Stimulated activated CD4-positive, alpha-beta T cell treated with anti-CD3 and anti-CD28 coated beads, Interleukin-4, amount 100 ng/mL, for 4 hours (primary cell): ENCODE data around the gene TESK2.
"Not testable (repeated sequence)": the region's sequence is repeated elsewhere in the genome, so short reads cannot be mapped to it uniquely, and the experiment has no call there.

ENCODE experiments used
- DNase-seq, 2 experiments: peaks; one replicate each; pipeline ENCODE4 v3.0.0-alpha.2; 2020

Gene TESK2

GRCh38 chr1:45364294-45364693, 126.7 kb downstream of the TESK2 start:
- DNase-seq, result no peak

DNA sequence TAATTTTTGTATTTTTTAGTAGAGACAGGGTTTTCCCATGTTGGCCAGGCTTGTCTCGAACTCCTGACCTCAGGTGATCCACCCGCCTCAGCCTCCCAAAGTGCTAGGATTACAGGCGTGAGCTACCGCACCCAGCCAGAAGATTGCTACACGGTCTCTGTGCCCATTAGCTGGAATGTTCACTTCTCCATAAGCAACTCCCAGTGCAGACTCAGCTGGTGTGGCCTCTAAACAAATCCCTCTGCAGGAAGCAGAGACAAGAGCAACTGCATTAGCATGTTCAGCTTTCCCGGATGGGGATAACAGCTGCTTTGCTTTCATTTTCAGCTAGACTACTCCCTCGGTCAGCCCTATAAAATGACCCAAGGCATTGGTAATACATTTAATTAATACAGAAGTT, 130.0 kb downstream of the TESK2 start:
- not testable (repeated sequence) for DNase-seq

- DNase-seq, result peak; percentile 31 to 42
Measured at GRCh38 chr1:45359882-45360513, 131.0 kb downstream of the TESK2 start.

- no peak for DNase-seq
Measured at GRCh38 chr1:45356186-45356585, 134.8 kb downstream of the TESK2 start.

GRCh38 chr1:45355683-45356082, 135.3 kb downstream of the TESK2 start:
- no peak for DNase-seq

- no peak for DNase-seq
Measured at GRCh38 chr1:45354838-45355237, 136.1 kb downstream of the TESK2 start.

GRCh38 chr1:45353685-45354084, 137.3 kb downstream of the TESK2 start:
- no peak for DNase-seq

DNA sequence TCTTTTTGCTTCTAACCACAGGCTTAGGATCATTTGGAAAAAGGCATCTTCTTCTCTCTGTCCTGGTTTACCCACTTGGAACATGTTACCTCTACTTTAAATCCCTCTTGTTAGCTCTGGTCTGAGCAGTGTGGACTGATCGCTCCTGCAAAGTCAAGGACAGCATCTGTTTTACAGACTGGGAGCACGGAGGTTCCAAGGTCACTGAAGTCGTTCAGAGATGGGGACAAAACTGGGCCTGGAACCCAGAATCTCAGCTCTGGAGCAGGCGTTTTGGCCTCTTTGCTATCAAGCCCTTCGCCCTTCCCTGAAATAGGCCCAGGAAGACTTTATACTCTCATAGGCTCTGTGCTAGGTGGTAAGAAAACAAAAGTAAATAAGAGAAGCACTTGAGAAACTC, 139.5 kb downstream of the TESK2 start:
- DNase-seq, result no peak

DNA sequence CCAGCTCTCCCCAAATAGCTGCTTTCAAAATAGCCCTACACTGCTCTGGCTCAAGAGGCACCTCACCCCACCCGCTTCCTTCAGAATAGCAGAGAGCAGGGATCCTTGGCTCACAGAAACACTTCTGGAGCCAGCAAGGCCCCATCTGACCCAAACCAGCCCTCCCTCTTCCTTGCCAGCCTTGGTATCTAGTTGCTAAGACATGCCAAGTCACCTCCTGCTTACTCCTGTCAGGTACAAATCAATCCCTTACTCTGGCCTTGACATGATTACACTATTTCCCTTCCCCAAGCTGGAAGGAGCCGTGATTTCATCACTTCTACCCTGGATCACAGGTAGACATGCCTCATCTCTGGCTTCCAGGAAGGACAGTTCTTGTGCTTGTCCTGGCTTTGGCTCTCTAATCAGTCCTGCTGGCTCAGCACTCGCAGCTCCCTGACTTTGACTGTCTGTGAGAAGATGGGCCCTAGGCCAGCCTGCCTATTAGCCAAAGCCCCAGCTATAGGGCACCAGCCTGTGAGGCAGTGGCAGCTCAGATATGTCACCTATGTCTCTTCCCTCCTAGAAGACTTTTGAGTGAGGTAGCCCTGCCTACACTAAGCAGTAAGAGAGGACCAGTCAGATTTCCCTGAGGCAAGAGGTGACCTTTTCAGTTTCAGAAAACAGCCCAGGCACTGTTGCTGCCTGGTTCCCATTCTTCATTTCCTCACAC, 141.8 kb downstream of the TESK2 start:
- DNase-seq, result no peak

DNA sequence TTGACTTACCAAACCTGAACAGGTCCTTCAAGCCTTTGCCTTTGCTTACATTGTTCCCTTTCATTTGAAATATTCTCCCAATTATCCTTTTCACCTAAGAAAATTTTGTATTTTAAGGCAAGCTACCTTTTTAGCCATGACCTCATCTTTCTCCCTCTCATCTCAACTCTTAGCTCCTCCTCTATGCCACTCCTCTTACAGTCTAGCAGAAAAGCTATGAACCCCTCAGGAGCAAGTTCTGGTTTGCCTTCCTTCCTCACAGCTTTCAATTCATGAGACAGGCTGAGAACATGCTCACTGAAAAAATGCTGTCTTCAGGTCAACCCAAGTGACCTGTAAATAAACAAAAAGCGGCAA, 142.4 kb downstream of the TESK2 start:
- DNase-seq, result no peak

- no peak for DNase-seq
Measured at GRCh38 chr1:45348020-45348419, 142.9 kb downstream of the TESK2 start.

- DNase-seq, result no peak
Measured at GRCh38 chr1:45346473-45346872, 144.5 kb downstream of the TESK2 start.

GRCh38 chr1:45345014-45345413, 145.9 kb downstream of the TESK2 start:
- DNase-seq, result no peak

DNA sequence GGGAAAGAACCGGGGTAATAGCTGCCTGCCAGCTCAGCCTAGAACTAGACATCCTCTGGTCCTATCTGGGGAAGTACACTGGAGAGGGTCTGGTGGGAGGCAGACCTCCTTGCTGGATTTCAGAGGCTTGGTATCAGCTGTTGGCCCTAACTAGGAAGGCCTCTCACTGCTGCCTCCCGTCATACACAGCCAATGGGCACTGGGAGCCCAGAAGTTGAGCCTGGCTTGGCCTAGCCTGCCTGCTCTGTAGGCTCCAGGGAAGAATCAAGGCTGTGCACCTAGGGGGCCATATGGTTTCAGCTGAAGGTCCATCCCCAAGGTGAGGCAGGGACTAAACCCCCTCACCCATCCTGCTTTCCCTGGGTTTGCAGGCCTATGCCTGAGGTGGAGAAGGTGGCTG, 146.5 kb downstream of the TESK2 start:
- no peak for DNase-seq

- DNase-seq, result no peak
Measured at GRCh38 chr1:45340816-45341466, 150.0 kb downstream of the TESK2 start.

DNA sequence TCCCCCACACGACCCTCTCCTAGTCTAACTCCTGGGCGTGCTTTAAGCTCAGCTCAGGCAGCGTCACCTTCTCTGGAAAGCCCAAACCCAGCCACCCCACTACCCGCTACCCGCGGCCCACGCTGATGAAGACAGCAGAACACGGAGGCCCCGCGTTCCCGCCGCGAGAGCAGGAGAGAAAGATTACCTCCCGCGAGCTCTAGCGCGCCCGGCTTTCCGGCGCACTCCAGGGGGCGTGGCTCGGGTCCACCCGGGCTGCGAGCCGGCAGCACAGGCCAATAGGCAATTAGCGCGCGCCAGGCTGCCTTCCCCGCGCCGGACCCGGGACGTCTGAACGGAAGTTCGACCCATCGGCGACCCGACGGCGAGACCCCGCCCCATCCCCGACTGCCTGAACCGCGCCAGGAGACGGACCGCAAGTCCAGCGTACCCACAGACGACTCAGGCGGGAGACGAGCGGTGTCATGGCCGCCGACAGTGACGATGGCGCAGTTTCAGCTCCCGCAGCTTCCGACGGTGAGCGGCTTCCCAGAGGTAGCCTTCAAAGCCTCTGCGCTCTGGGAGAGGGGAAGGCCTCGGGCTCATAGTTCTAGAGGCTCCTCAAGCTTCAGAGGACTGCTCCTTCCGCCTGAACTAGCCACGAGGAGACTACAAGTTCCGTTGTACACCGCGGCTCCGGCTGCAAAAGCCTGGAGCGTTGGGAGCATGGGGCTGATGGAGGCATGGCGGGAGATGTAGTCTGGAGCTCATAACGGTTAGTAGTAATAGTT, 151.0 kb downstream of the TESK2 start, which contains the start of the genes MUTYH and TOE1:
TSS of gene MUTYH (minus strand) at position 652 of the 770 bp plus-strand sequence. CDS start 5,935 bp downstream, outside the sequence.
TSS of gene TOE1 (plus strand) at position 382 of the 770 bp plus-strand sequence. CDS start at position 465, 83 bp downstream.
- DNase-seq, result peak; percentile 92 to 93

GRCh38 chr1:45337630-45338325, 153.2 kb downstream of the TESK2 start:
- DNase-seq, result no peak

GRCh38 chr1:45335855-45336324, 155.1 kb downstream of the TESK2 start:
- DNase-seq, result no peak

DNA sequence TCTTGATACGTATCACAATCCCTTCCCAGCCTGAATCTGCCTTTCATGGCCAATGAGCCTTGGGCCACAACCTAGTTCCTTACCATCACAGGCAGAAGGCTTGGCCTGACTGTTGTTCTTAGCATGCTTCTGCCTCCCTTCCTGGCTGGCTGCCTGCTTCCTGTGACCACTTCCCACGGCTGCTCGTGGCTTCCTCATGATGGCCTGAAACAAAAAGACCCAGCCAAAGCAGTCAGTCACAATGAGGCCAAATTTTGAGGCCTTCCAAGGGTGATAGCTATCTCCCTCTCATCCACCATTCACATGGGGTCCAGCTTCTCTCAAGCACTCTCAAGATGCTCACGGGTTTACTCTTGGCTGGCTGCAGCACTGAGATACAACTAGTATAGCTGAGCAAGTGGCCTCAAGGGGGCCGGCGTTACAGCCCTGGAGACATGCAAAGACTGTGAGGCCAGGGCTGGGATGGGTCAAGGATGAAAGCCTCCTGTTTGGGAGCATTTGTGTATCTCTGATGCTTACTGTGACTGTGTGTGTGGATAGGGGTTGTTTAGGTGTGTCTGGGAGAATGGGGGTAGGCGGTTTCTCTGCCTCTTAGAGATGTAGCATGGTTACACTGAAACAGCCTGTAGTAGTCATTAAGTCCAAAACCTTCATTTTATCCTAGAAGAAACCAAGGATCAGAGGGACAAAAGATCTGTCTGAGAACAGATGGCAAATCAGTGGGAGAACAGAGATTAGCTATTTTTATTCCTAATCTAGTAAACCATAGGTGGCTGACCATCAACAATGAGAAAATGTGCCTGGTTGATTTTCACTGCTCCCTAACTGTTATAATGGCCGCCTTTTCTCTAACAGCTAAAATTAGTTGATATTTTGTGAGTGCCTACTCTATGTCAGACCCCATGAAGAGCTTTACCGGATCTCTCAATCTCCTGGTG, 156.4 kb downstream of the TESK2 start:
- no peak for DNase-seq

- DNase-seq, result no peak
Measured at GRCh38 chr1:45332346-45332720, 158.6 kb downstream of the TESK2 start.
